ENCODE measurements around the gene HOXA7.

Gene HOXA7

GRCh38 chr7:27198138-27198841, 41.8 kb upstream of the HOXA7 start:
- no peak for TF ChIP-seq CTCF (IDR thresholded peaks at IDR 0.05; ENCODE audit: insufficient read depth, low read depth, low read length, missing control alignments)

GRCh38 chr7:27197137-27198042, 40.9 kb upstream of the HOXA7 start:
- no peak for TF ChIP-seq CTCF (IDR thresholded peaks at IDR 0.05; ENCODE audit: insufficient read depth, low read depth, low read length, missing control alignments)
- no peak for DNase-seq (ENCODE audit: low read depth)
- no peak overlapping the region for H3K4me3 ChIP-seq (ENCODE audit: low read length)

More at GRCh38 chr7:27198138-27198841, 41.8 kb upstream of the HOXA7 start:
- no peak for DNase-seq (ENCODE audit: low read depth)
- H3K4me3 ChIP-seq (ENCODE audit: low read length) = no peak overlapping the region

- H3K4me3 ChIP-seq (ENCODE audit: low read length) = no peak overlapping the region
- TF ChIP-seq CTCF (IDR thresholded peaks at IDR 0.05; ENCODE audit: insufficient read depth, low read depth, low read length, missing control alignments) = peak; percentile 80
- DNase-seq (ENCODE audit: low read depth) = peak; percentile 78
Measured at GRCh38 chr7:27196287-27196767, 39.9 kb upstream of the HOXA7 start.

GRCh38 chr7:27194686-27195379, 38.4 kb upstream of the HOXA7 start:
- DNase-seq (ENCODE audit: low read depth) = no peak
- no peak overlapping the region for H3K4me3 ChIP-seq (ENCODE audit: low read length)
- TF ChIP-seq CTCF (IDR thresholded peaks at IDR 0.05; ENCODE audit: insufficient read depth, low read depth, low read length, missing control alignments) = no peak

- no peak overlapping the region for H3K4me3 ChIP-seq (ENCODE audit: low read length)
- TF ChIP-seq CTCF (IDR thresholded peaks at IDR 0.05; ENCODE audit: insufficient read depth, low read depth, low read length, missing control alignments) = no peak
Measured at GRCh38 chr7:27194002-27194352, 37.5 kb upstream of the HOXA7 start.

GRCh38 chr7:27193335-27194001, 37.0 kb upstream of the HOXA7 start:
- DNase-seq (ENCODE audit: low read depth) = no peak
- TF ChIP-seq CTCF (IDR thresholded peaks at IDR 0.05; ENCODE audit: insufficient read depth, low read depth, low read length, missing control alignments) = no peak
- no peak overlapping the region for H3K4me3 ChIP-seq (ENCODE audit: low read length)

More at GRCh38 chr7:27194002-27194352, 37.5 kb upstream of the HOXA7 start:
- DNase-seq (ENCODE audit: low read depth) = no peak

All from epithelial cell of esophagus (primary cell).